Fibroblast of lung (primary cell): ENCODE data around the gene ADGRB3. TPM values are rescaled to one million over a fixed set of nuclear protein-coding genes. Genes with fewer than 3 reads are reported as not detected.
"Not testable (repeated sequence)": the region's sequence is repeated elsewhere in the genome, so short reads cannot be mapped to it uniquely, and the experiment has no call there.

ENCODE experiments used
- DNase-seq, 2 donors: peaks; one replicate each; pipeline versions ENCODE4 v3.0.0 to v3.0.0-alpha.2; 2010; ENCODE audit warnings: low read depth in 2 of 2
- H2AFZ ChIP-seq: 2 replicates; pipeline ENCODE4 v1.5.1; 2012; ENCODE audit warnings: low read length, control low read depth, inconsistent platforms
- H3K27ac ChIP-seq: 2 replicates; pipeline ENCODE4 v1.5.1; 2011; ENCODE audit warnings: low read length, control low read depth; ENCODE audit not compliant: insufficient read depth
- H3K27me3 ChIP-seq: 2 replicates; pipeline ENCODE4 v1.5.1; 2011; ENCODE audit warnings: mild to moderate bottlenecking, low read length; ENCODE audit not compliant: control insufficient read depth, insufficient read depth
- H3K36me3 ChIP-seq: 2 replicates; pipeline ENCODE4 v1.5.1; 2011; ENCODE audit warnings: low read length; ENCODE audit not compliant: control insufficient read depth, insufficient read depth
- H3K4me1 ChIP-seq: 2 replicates; pipeline ENCODE4 v1.5.1; 2011; ENCODE audit warnings: low read length; ENCODE audit not compliant: control insufficient read depth, insufficient read depth; ENCODE audit errors: extremely low read depth
- H3K4me2 ChIP-seq: 2 replicates; pipeline ENCODE4 v1.5.1; 2011; ENCODE audit warnings: low read length, control low read depth; ENCODE audit not compliant: insufficient read depth; ENCODE audit errors: extremely low read depth
- H3K4me3 ChIP-seq, 4 experiments: fragments of 200-600 bp in 1 of 4; sonication (generic) in 1 of 4; replicated peaks in 1 of 4; 2 replicates each; pipeline ENCODE4 v1.5.1; 2011 to 2016; ENCODE audit warnings: low read length in 4 of 4, low read depth in 3 of 4, mild to moderate bottlenecking in 3 of 4, control low read depth in 2 of 4, inconsistent platforms in 1 of 4, mixed read lengths in 1 of 4; ENCODE audit not compliant: insufficient read depth in 1 of 4; ENCODE audit errors: control extremely low read depth in 1 of 4
- H3K79me2 ChIP-seq: 2 replicates; pipeline ENCODE4 v1.5.1; 2012; ENCODE audit warnings: mild to moderate bottlenecking, low read length, inconsistent platforms; ENCODE audit not compliant: control insufficient read depth, insufficient read depth
- H3K9ac ChIP-seq: 2 replicates; pipeline ENCODE4 v1.5.1; 2011; ENCODE audit warnings: mild to moderate bottlenecking, low read length, control low read depth; ENCODE audit not compliant: insufficient read depth
- H3K9me3 ChIP-seq: 2 replicates; pipeline ENCODE4 v1.5.1; 2012; ENCODE audit warnings: low read depth, low read length; ENCODE audit not compliant: control insufficient read depth, insufficient read depth
- H4K20me1 ChIP-seq: 2 replicates; pipeline ENCODE4 v1.5.1; 2011; ENCODE audit warnings: low read length; ENCODE audit not compliant: control insufficient read depth, insufficient read depth; ENCODE audit errors: extremely low read depth
- EZH2 ChIP-seq: IDR thresholded peaks from 2 replicates; pipeline ENCODE4 v1.5.1; 2012; ENCODE audit warnings: low read length, control low read depth, mild to moderate bottlenecking; ENCODE audit errors: missing control alignments
- polyA plus RNA-seq, 2 donors: library from polyadenylated mRNA; depleted of rRNA in 1 of 2; stranded (reverse) in 1 of 2; unstranded in 1 of 2; fragments of >200 nt; gene quantifications; 2 replicates each; pipeline ENCODE4 v1.2.1, GENCODE V29; 2011 to 2012; ENCODE audit warnings: missing spikeins in 1 of 2
- total RNA-seq: library from RNA; depleted of rRNA; stranded (reverse); fragments of >200 nt; gene quantifications from 2 replicates; pipeline ENCODE4 v1.2.1, GENCODE V29; 2014
- TF ChIP-seq, protein P1 (sequence below), 2 donors: IDR thresholded peaks in 1 of 2; conservative IDR thresholded peaks in 1 of 2; 1 replicate in 1 of 2; 2 replicates in 1 of 2; pipeline ENCODE4 v1.5.1; 2011 to 2012; ENCODE audit warnings: low read length in 2 of 2, control low read depth in 1 of 2, inconsistent platforms in 1 of 2, low read depth in 1 of 2, mild to moderate bottlenecking in 1 of 2

Gene ADGRB3
- total and polyA plus RNA-seq, 2 donors (not counting 1 experiment from before 2014, with no cell fraction given) = 0.33 TPM; not detected in 1

- no peaks in the 10 kb centered on the region for H3K4me1 ChIP-seq
- TF ChIP-seq EZH2 = no peak
- TF ChIP-seq, protein P1, sequence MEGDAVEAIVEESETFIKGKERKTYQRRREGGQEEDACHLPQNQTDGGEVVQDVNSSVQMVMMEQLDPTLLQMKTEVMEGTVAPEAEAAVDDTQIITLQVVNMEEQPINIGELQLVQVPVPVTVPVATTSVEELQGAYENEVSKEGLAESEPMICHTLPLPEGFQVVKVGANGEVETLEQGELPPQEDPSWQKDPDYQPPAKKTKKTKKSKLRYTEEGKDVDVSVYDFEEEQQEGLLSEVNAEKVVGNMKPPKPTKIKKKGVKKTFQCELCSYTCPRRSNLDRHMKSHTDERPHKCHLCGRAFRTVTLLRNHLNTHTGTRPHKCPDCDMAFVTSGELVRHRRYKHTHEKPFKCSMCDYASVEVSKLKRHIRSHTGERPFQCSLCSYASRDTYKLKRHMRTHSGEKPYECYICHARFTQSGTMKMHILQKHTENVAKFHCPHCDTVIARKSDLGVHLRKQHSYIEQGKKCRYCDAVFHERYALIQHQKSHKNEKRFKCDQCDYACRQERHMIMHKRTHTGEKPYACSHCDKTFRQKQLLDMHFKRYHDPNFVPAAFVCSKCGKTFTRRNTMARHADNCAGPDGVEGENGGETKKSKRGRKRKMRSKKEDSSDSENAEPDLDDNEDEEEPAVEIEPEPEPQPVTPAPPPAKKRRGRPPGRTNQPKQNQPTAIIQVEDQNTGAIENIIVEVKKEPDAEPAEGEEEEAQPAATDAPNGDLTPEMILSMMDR (conservative IDR thresholded peaks at IDR 0.05 in 1 of 2, IDR thresholded peaks at IDR 0.05 in 1 of 2; ENCODE audit: low read depth in 1 of 2, low read length in 2 of 2) = no peak
- H3K4me3 ChIP-seq = no peak overlapping the region
- DNase-seq = no peak
- no peak overlapping the region for H2AFZ ChIP-seq
- H3K4me2 ChIP-seq = no peak overlapping the region
- H3K9ac ChIP-seq = no peak overlapping the region
- no peaks in the 10 kb centered on the region for H3K27me3 ChIP-seq
- H3K9me3 ChIP-seq = no peaks in the 10 kb centered on the region
- no peaks in the 10 kb centered on the region for H3K36me3 ChIP-seq
- no peak overlapping the region for H3K27ac ChIP-seq
- no peaks in the 10 kb centered on the region for H3K79me2 ChIP-seq
- H4K20me1 ChIP-seq = no peaks in the 10 kb centered on the region
Measured at GRCh38 chr6:69286331-69286730, 651.2 kb downstream of the ADGRB3 start.

GRCh38 chr6:69288198-69288597 lies 653.1 kb downstream of the ADGRB3 start:
- H2AFZ ChIP-seq, DNase-seq, H3K9ac ChIP-seq, H3K4me3 ChIP-seq, H3K9me3 ChIP-seq, H4K20me1 ChIP-seq, H3K27me3 ChIP-seq, H3K4me2 ChIP-seq, H3K27ac ChIP-seq, H3K4me1 ChIP-seq, H3K36me3 ChIP-seq, H3K79me2 ChIP-seq: not testable (repeated sequence)

DNA sequence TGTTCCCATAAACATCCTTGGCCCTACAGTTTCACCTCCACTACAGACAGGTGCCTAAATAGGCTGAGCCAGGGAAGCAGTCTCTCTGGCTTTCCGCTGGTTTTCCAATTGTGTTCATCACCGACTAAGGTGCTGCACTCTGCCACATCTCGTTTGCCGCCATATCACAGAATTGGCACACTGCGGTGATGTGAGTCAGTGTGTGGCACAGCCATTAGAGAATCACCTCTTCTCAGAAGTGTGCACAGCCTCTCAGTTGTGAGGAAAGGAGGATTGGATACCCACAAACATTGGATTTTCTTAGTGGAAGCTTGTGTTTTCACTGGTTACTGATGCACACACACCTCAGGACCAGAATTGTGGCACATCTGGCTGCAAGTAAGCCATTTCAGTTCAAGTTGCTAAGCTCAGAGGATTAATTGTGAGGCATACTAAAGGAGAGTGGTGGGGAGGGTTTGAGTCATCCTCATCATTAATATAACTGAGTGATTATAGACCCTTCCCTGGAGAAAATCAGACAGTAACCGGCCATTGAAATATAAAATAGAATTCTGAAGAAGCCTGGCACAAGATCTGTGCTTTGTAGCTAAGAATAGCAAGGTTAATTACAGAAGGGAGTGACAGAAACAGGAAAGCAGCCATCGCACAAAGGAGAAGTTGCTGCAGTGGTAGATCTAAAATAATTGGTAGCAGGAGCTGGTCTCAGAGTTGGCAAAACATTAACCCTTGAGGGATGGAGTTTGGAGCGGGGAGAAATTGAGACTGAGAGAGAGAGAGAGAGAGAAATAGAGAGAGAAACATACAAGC lies 654.8 kb downstream of the ADGRB3 start:
- Histone ChIP-seq H4K20me1 (no peaks in the 10 kb centered on the region), H3K79me2 (no peaks in the 10 kb centered on the region), H3K36me3 (no peaks in the 10 kb centered on the region), H3K4me2 (no peak overlapping the region), H3K27ac (no peak overlapping the region), H3K4me3 (no peak overlapping the region), H3K4me1 (no peaks in the 10 kb centered on the region), H3K27me3 (no peaks in the 10 kb centered on the region), H3K9ac (no peak overlapping the region), H3K9me3 (no peaks in the 10 kb centered on the region), H2AFZ (no peak overlapping the region)
- no peak for DNase-seq
- TF ChIP-seq, protein P1 (conservative IDR thresholded peaks at IDR 0.05 in 1 of 2, IDR thresholded peaks at IDR 0.05 in 1 of 2; ENCODE audit: low read depth in 1 of 2, low read length in 2 of 2) = no peak
- no peak for TF ChIP-seq EZH2
